NCI-H187 treated with DMSO at 0.1 percent for 48 hours (cell line): Measurements from ENCODE around the gene PARD3B.

Experiments
- DNase-seq: peaks from one replicate; lab custom pipeline; 2025; lab: John Stamatoyannopoulos, UW

PARD3B gene

GRCh38 chr2:204763974-204764703, 218.9 kb downstream of the PARD3B start:
- no peak for DNase-seq

GRCh38 chr2:204770735-204771134, 225.5 kb downstream of the PARD3B start:
- DNase-seq: no peak

- DNase-seq: no peak
Observed at GRCh38 chr2:204771721-204772120, 226.4 kb downstream of the PARD3B start.

- no peak for DNase-seq
Observed at GRCh38 chr2:204772546-204772945, 227.3 kb downstream of the PARD3B start.

- DNase-seq: no peak
Observed at GRCh38 chr2:204775766-204776165, 230.5 kb downstream of the PARD3B start.

GRCh38 chr2:204776781-204777559, 231.7 kb downstream of the PARD3B start:
- DNase-seq: no peak

- DNase-seq: no peak
Observed at GRCh38 chr2:204779771-204780170, 234.5 kb downstream of the PARD3B start.

- no peak for DNase-seq
Observed at GRCh38 chr2:204781941-204782340, 236.7 kb downstream of the PARD3B start.

GRCh38 chr2:204790076-204790475, 244.8 kb downstream of the PARD3B start:
- DNase-seq: no peak

- DNase-seq: no peak
Observed at GRCh38 chr2:204791230-204791629, 246.0 kb downstream of the PARD3B start.

GRCh38 chr2:204794624-204795023, 249.3 kb downstream of the PARD3B start:
- DNase-seq: no peak

- no peak for DNase-seq
Observed at GRCh38 chr2:204795156-204795555, 249.9 kb downstream of the PARD3B start.

- DNase-seq: no peak
Observed at GRCh38 chr2:204796581-204796980, 251.3 kb downstream of the PARD3B start.

- no peak for DNase-seq
Observed at GRCh38 chr2:204799791-204800190, 254.5 kb downstream of the PARD3B start.

- DNase-seq: no peak
Observed at GRCh38 chr2:204808494-204808893, 263.2 kb downstream of the PARD3B start.

GRCh38 chr2:204824751-204825453, 279.6 kb downstream of the PARD3B start:
- DNase-seq: no peak

- DNase-seq: no peak
Observed at GRCh38 chr2:204825681-204826080, 280.4 kb downstream of the PARD3B start.

GRCh38 chr2:204827701-204828590, 282.7 kb downstream of the PARD3B start:
- no peak for DNase-seq

- no peak for DNase-seq
Observed at GRCh38 chr2:204834716-204835384, 289.6 kb downstream of the PARD3B start.

GRCh38 chr2:204835786-204836185, 290.5 kb downstream of the PARD3B start:
- DNase-seq: no peak

GRCh38 chr2:204840504-204840903, 295.2 kb downstream of the PARD3B start:
- no peak for DNase-seq
